Thyroid gland (tissue), 4 donors: ENCODE measurements around the gene RNF213.

Source experiments
- POLR2A ChIP-seq, 2 donors: fragments of 450-650 bp; IDR thresholded peaks; one replicate each; pipeline ENCODE4 v1.6.1; 2017; ENCODE audit warnings: antibody characterized with exemption in 2 of 2, mild to moderate bottlenecking in 2 of 2, moderate library complexity in 1 of 2
- TF ChIP-seq, protein P1 (sequence below), 6 experiments: fragments of 200-600 bp in 3 of 6; fragments of 450-650 bp in 3 of 6; sonication (generic) in 3 of 6; IDR thresholded peaks; one replicate each; pipeline ENCODE4 v1.5.1; 2016 to 2019; ENCODE audit warnings: antibody characterized with exemption in 6 of 6, mild to moderate bottlenecking in 2 of 6, inconsistent platforms in 1 of 6, moderate library complexity in 1 of 6

- TF ChIP-seq, protein P1, sequence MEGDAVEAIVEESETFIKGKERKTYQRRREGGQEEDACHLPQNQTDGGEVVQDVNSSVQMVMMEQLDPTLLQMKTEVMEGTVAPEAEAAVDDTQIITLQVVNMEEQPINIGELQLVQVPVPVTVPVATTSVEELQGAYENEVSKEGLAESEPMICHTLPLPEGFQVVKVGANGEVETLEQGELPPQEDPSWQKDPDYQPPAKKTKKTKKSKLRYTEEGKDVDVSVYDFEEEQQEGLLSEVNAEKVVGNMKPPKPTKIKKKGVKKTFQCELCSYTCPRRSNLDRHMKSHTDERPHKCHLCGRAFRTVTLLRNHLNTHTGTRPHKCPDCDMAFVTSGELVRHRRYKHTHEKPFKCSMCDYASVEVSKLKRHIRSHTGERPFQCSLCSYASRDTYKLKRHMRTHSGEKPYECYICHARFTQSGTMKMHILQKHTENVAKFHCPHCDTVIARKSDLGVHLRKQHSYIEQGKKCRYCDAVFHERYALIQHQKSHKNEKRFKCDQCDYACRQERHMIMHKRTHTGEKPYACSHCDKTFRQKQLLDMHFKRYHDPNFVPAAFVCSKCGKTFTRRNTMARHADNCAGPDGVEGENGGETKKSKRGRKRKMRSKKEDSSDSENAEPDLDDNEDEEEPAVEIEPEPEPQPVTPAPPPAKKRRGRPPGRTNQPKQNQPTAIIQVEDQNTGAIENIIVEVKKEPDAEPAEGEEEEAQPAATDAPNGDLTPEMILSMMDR (IDR thresholded peaks at IDR 0.05), result no peak
- no peak for TF ChIP-seq POLR2A (IDR thresholded peaks at IDR 0.05)
Observed at GRCh38 chr17:80284631-80285030, 24.0 kb downstream of the RNF213 start.
